Gastroesophageal sphincter (tissue), 4 donors: Measurements from ENCODE around the gene SCFD2. TPM values are rescaled to one million over a fixed set of nuclear protein-coding genes. Genes with fewer than 3 reads are reported as not detected.

Experiments
- ATAC-seq: fragments of 150-250 bp; one replicate; pipeline ENCODE4 v1.9.1; 2016; ENCODE audit warnings: mild to moderate bottlenecking, moderate library complexity
- H3K27ac ChIP-seq, 4 donors: fragments of 200-600 bp; sonication (generic) in 3 of 4; 1 replicate in 3 of 4; 2 replicates in 1 of 4; pipeline ENCODE4 v1.5.1; 2016 to 2019
- H3K27me3 ChIP-seq: fragments of 200-600 bp; sonication (generic); one replicate; pipeline ENCODE4 v1.5.1; 2019
- H3K36me3 ChIP-seq, 2 donors: fragments of 200-600 bp; sonication (generic); one replicate each; pipeline ENCODE4 v1.5.1; 2019; ENCODE audit warnings: control low read depth in 1 of 2
- H3K4me1 ChIP-seq, 3 donors: fragments of 200-600 bp; sonication (generic); 1 replicate in 2 of 3; 2 replicates in 1 of 3; pipeline ENCODE4 v1.5.1; 2016 to 2019; ENCODE audit warnings: control low read depth in 2 of 3
- H3K4me3 ChIP-seq, 2 donors: fragments of 200-600 bp; sonication (generic); one replicate each; pipeline ENCODE4 v1.5.1; 2019; ENCODE audit warnings: mild to moderate bottlenecking in 1 of 2, moderate library complexity in 1 of 2
- H3K9me3 ChIP-seq, 3 donors: fragments of 200-600 bp; sonication (generic); one replicate each; pipeline ENCODE4 v1.5.1; 2017 to 2019; ENCODE audit warnings: control low read depth in 2 of 3
- CTCF ChIP-seq, 4 experiments: fragments of 200-600 bp in 2 of 4; fragments of 450-650 bp in 2 of 4; sonication (generic) in 1 of 4; IDR thresholded peaks; one replicate each; pipeline ENCODE4 v1.5.1; 2017 to 2019; ENCODE audit warnings: antibody characterized with exemption in 4 of 4, mild to moderate bottlenecking in 2 of 4, moderate library complexity in 2 of 4
- EP300 ChIP-seq: sonication (generic); formaldehyde crosslinking; IDR thresholded peaks from one replicate; pipeline ENCODE4 v1.6.1; 2017; ENCODE audit warnings: antibody characterized with exemption, mild to moderate bottlenecking
- POLR2A ChIP-seq, 2 donors: fragments of 450-650 bp; IDR thresholded peaks; one replicate each; pipeline ENCODE4 v1.6.1; 2017; ENCODE audit warnings: antibody characterized with exemption in 2 of 2, mild to moderate bottlenecking in 2 of 2, moderate library complexity in 1 of 2
- POLR2AphosphoS5 ChIP-seq: sonication (generic); formaldehyde crosslinking; IDR thresholded peaks from one replicate; pipeline ENCODE4 v1.6.1; 2017; ENCODE audit warnings: antibody characterized with exemption
- WGBS, 2 donors: methylation state at CpG; one replicate each; pipeline ENCODE4 v1.1.5; 2018; ENCODE audit warnings: low coverage in 1 of 2; 5-methylcytosine and 5-hydroxymethylcytosine counted together
- total RNA-seq, 4 donors: library from RNA; depleted of rRNA; stranded (reverse); fragments of >200 nt; gene quantifications; one replicate each; pipeline ENCODE4 v1.1.0, GENCODE V29; 2016

The SCFD2 gene
- total RNA-seq, 4 donors from 2014 or later, result 8.9 to 17.6 (median 14.6) TPM

GRCh38 chr4:53012738-53013137 is 353.1 kb downstream of the SCFD2 start:
- H3K36me3 ChIP-seq, result no peaks in the 10 kb centered on the region
- H3K27me3 ChIP-seq, result no peaks in the 10 kb centered on the region
- no peaks in the 10 kb centered on the region for H3K9me3 ChIP-seq
- peaks cover 0 to 43% (median 9%) of the 10 kb centered on the region in 3 donors for H3K4me1 ChIP-seq
- ATAC-seq, result no peak
- TF ChIP-seq EP300 (no peak), POLR2AphosphoS5 (no peak)
- H3K4me3 ChIP-seq, result no peak overlapping the region
- peak overlapping the region in 3 of 4 donors; percentile 22 to 55 (median 32) for H3K27ac ChIP-seq
- 50 to 58% methylated on average over 1 of the region's 1 CpG for WGBS, 2 donors

GRCh38 chr4:53011259-53011905 is 354.5 kb downstream of the SCFD2 start:
- Histone ChIP-seq H3K9me3 (no peaks in the 10 kb centered on the region), H3K4me3 (no peak overlapping the region), H3K27me3 (no peaks in the 10 kb centered on the region), H3K36me3 (no peaks in the 10 kb centered on the region), H3K4me1 (peaks cover 0 to 46% (median 9%) of the 10 kb centered on the region in 3 donors), H3K27ac (peak overlapping the region in 2 of 4 donors; percentile 20 to 32)
- 38 to 44% methylated on average over 2 of the region's 2 CpGs for WGBS, 2 donors
- ATAC-seq, result no peak
- TF ChIP-seq POLR2A (IDR thresholded peaks at IDR 0.05) (no peak), CTCF (IDR thresholded peaks at IDR 0.05) (no peak), POLR2AphosphoS5 (no peak), EP300 (no peak)

GRCh38 chr4:53010318-53010717 is 355.5 kb downstream of the SCFD2 start:
- Histone ChIP-seq H3K27me3 (no peaks in the 10 kb centered on the region), H3K4me1 (peaks cover 0 to 49% (median 9%) of the 10 kb centered on the region in 3 donors), H3K4me3 (no peak overlapping the region), H3K27ac (peak overlapping the region in 2 of 4 donors; percentile 20 to 32), H3K9me3 (no peaks in the 10 kb centered on the region), H3K36me3 (no peaks in the 10 kb centered on the region)
- TF ChIP-seq POLR2AphosphoS5, result peak; percentile 63
- no peak for TF ChIP-seq CTCF (IDR thresholded peaks at IDR 0.05)
- peak; percentile 23 for TF ChIP-seq EP300
- peak; percentile 67 for ATAC-seq
- WGBS, 2 donors, result 33 to 36% methylated on average over 3 to 5 of the region's 5 CpGs

GRCh38 chr4:53009824-53010223 is 356.0 kb downstream of the SCFD2 start:
- H3K9me3 ChIP-seq, result no peaks in the 10 kb centered on the region
- peaks cover 0 to 49% (median 9%) of the 10 kb centered on the region in 3 donors for H3K4me1 ChIP-seq
- WGBS, 2 donors, result 58 to 70% methylated on average over 3 of the region's 3 CpGs
- peak overlapping the region in 3 of 4 donors; percentile 8 to 32 (median 20) for H3K27ac ChIP-seq
- no peak for ATAC-seq
- no peak overlapping the region for H3K4me3 ChIP-seq
- TF ChIP-seq EP300 (no peak), POLR2AphosphoS5 (no peak), CTCF (IDR thresholded peaks at IDR 0.05) (no peak), POLR2A (IDR thresholded peaks at IDR 0.05) (no peak)
- no peaks in the 10 kb centered on the region for H3K36me3 ChIP-seq
- H3K27me3 ChIP-seq, result no peaks in the 10 kb centered on the region

- Histone ChIP-seq H3K9me3 (no peaks in the 10 kb centered on the region), H3K4me1 (peaks cover 0 to 30% (median 3%) of the 10 kb centered on the region in 3 donors), H3K27ac (no peak overlapping the region), H3K4me3 (no peak overlapping the region), H3K27me3 (no peaks in the 10 kb centered on the region), H3K36me3 (no peaks in the 10 kb centered on the region)
- no peak for ATAC-seq
- no peak for TF ChIP-seq POLR2AphosphoS5
- TF ChIP-seq EP300, result no peak
- no peak for TF ChIP-seq CTCF (IDR thresholded peaks at IDR 0.05)
- TF ChIP-seq POLR2A (IDR thresholded peaks at IDR 0.05), result no peak
- 86 to 100% methylated on average over 2 to 4 of the region's 4 CpGs for WGBS, 2 donors
Measured at GRCh38 chr4:53007024-53007423, 358.8 kb downstream of the SCFD2 start.
